B cell (primary cell): ENCODE measurements around the gene WDR73. TPM values are rescaled to one million over a fixed set of nuclear protein-coding genes. Genes with fewer than 3 reads are reported as not detected.

Experiments used
- ATAC-seq: fragments of 200-7000 bp; cut with Tn5 transposase; one replicate; pipeline ENCODE4 v1.10.0; 2021; ENCODE audit warnings: low read depth, mild to moderate bottlenecking, moderate number of reproducible peaks, moderate library complexity
- CTCF ChIA-PET: fragments of 350-600 bp; sonication (Branson Sonifier 250); formaldehyde crosslinking; loops from one replicate; lab custom pipeline; 2021; ENCODE audit warnings: antibody characterized with exemption, inconsistent platforms; lab: Charles Lee
- POLR2A ChIA-PET: fragments of 350-600 bp; sonication (Branson Sonifier 250); formaldehyde crosslinking; loops from one replicate; lab custom pipeline; 2021; ENCODE audit warnings: antibody characterized with exemption; lab: Charles Lee
- DNase-seq: peaks from one replicate; pipeline ENCODE4 v3.0.0; 2013
- H2AFZ ChIP-seq: 2 replicates; pipeline ENCODE4 v1.6.1; 2012; ENCODE audit warnings: mild to moderate bottlenecking, low read depth, low read length; ENCODE audit not compliant: insufficient read depth, poor library complexity, severe bottlenecking
- H3K27ac ChIP-seq, 2 donors: 1 replicate in 1 of 2; 2 replicates in 1 of 2; pipeline ENCODE4 v1.5.1; 2012 to 2013; ENCODE audit warnings: low read length in 2 of 2, mild to moderate bottlenecking in 2 of 2, moderate library complexity in 1 of 2
- H3K27me3 ChIP-seq, 4 experiments: fragments of 200-600 bp in 1 of 4; sonication (generic) in 1 of 4; replicated peaks in 1 of 4; 1 replicate in 2 of 4; 2 replicates in 2 of 4; pipeline versions ENCODE4 v1.6.1 to v1.7.0; 2013 to 2016; ENCODE audit warnings: low read length in 3 of 4, mild to moderate bottlenecking in 2 of 4, mixed read lengths in 1 of 4, moderate library complexity in 1 of 4; ENCODE audit not compliant: insufficient read depth in 4 of 4, control insufficient read depth in 3 of 4; ENCODE audit errors: control extremely low read depth in 1 of 4
- H3K36me3 ChIP-seq, 2 experiments: replicated peaks in 1 of 2; 1 replicate in 1 of 2; 2 replicates in 1 of 2; pipeline versions ENCODE4 v1.6.1 to v1.7.1; 2013; ENCODE audit warnings: low read length in 1 of 2; ENCODE audit not compliant: insufficient read depth in 2 of 2, control insufficient read depth in 1 of 2; ENCODE audit errors: control extremely low read depth in 1 of 2, extremely low read depth in 1 of 2
- H3K4me1 ChIP-seq, 2 donors: fragments of 200-600 bp in 1 of 2; sonication (generic) in 1 of 2; 1 replicate in 1 of 2; 2 replicates in 1 of 2; pipeline versions ENCODE4 v1.5.1 to v1.6.1; 2013 to 2017; ENCODE audit warnings: low read length in 2 of 2; ENCODE audit not compliant: control insufficient read depth in 2 of 2, insufficient read depth in 2 of 2
- H3K4me2 ChIP-seq: replicated peaks from 2 replicates; pipeline ENCODE3; 2012; ENCODE audit warnings: mild to moderate bottlenecking, low read depth, low read length; ENCODE audit not compliant: poor library complexity, severe bottlenecking
- H3K4me3 ChIP-seq, 5 experiments: fragments of 200-600 bp in 1 of 5; sonication (generic) in 1 of 5; 1 replicate in 3 of 5; 2 replicates in 2 of 5; pipeline versions ENCODE4 v1.5.1 to v1.7.0; 2011 to 2016; ENCODE audit warnings: low read length in 4 of 5, mild to moderate bottlenecking in 4 of 5, low read depth in 2 of 5, control low read depth in 1 of 5, moderate library complexity in 1 of 5; ENCODE audit not compliant: insufficient read depth in 1 of 5; ENCODE audit errors: control extremely low read depth in 1 of 5, extremely low read depth in 1 of 5
- H3K79me2 ChIP-seq: fragments of 200-600 bp; sonication (generic); one replicate; pipeline ENCODE4 v1.6.0; 2016; ENCODE audit warnings: low read length; ENCODE audit not compliant: control insufficient read depth, insufficient read depth
- H3K9ac ChIP-seq: fragments of 200-600 bp; sonication (generic); 2 replicates; pipeline ENCODE4 v1.6.1; 2017; ENCODE audit warnings: mild to moderate bottlenecking, low read length, moderate library complexity
- H3K9me3 ChIP-seq, 3 donors: one replicate each; pipeline versions ENCODE4 v1.6.1 to v1.7.1; 2013; ENCODE audit warnings: low read length in 2 of 3; ENCODE audit not compliant: control insufficient read depth in 2 of 3, insufficient read depth in 1 of 3; ENCODE audit errors: control extremely low read depth in 1 of 3
- H4K20me1 ChIP-seq: 2 replicates; pipeline ENCODE4 v1.6.0; 2012; ENCODE audit warnings: mild to moderate bottlenecking, low read length; ENCODE audit not compliant: insufficient read depth, control insufficient read depth, poor library complexity, severe bottlenecking
- H3K27ac Mint-ChIP-seq: one replicate; pipeline ENCODE4 v1.8.0; 2021; ENCODE audit warnings: mixed read lengths
- H3K27me3 Mint-ChIP-seq: one replicate; pipeline ENCODE4 v1.8.0; 2021; ENCODE audit warnings: mixed read lengths
- H3K4me1 Mint-ChIP-seq: one replicate; pipeline ENCODE4 v1.8.0; 2021; ENCODE audit warnings: mixed read lengths
- H3K4me3 Mint-ChIP-seq: one replicate; pipeline ENCODE4 v1.8.0; 2021; ENCODE audit warnings: mixed read lengths
- H3K9me3 Mint-ChIP-seq: one replicate; pipeline ENCODE4 v1.8.0; 2022; ENCODE audit warnings: mixed read lengths; ENCODE audit not compliant: insufficient read depth
- CTCF ChIP-seq: fragments of 200-600 bp; IDR thresholded peaks from one replicate; pipeline ENCODE4 v1.8.0; 2022; ENCODE audit warnings: antibody characterized with exemption, mild to moderate bottlenecking
- EZH2 ChIP-seq: IDR thresholded peaks from 2 replicates; pipeline ENCODE4 v1.6.1; 2012; ENCODE audit warnings: borderline replicate concordance, low read depth, mild to moderate bottlenecking, moderate library complexity, low read length; ENCODE audit not compliant: insufficient read depth, poor library complexity, severe bottlenecking
- WGBS: methylation state at CpG from one replicate; pipeline ENCODE4 v1.1.5; 2013; ENCODE audit warnings: missing lambda C conversion rate; ENCODE audit not compliant: insufficient coverage; 5-methylcytosine and 5-hydroxymethylcytosine counted together
- intact Hi-C: fragments of 100-400 bp; cut with micrococcal nuclease; formaldehyde crosslinking; loops from one replicate; pipeline ENCODE4 v1.10.0; 2022
- polyA plus RNA-seq: library from polyadenylated mRNA; depleted of rRNA; stranded (reverse); fragments of >200 nt; gene quantifications from 2 replicates; pipeline ENCODE4 v1.2.3, GENCODE V29; 2012
- total RNA-seq, 2 donors: library from RNA; stranded (reverse); fragments of 120-200 nt in 1 of 2; gene quantifications; 1 replicate in 1 of 2; 2 replicates in 1 of 2; pipeline versions ENCODE4 v1.2.3 to v1.2.4, GENCODE V29; 2013 to 2022

Gene WDR73
- total and polyA plus RNA-seq, 2 donors (not counting 1 experiment from before 2014, with no cell fraction given), result 21.0 to 43.4 TPM

GRCh38 chr15:84649706-84650105 is 4.4 kb downstream of the WDR73 start:
- Mint-ChIP-seq H3K9me3 (no peaks in the 10 kb centered on the region), H3K4me1 (peaks cover 16% of the 10 kb centered on the region), H3K27ac (no peak overlapping the region), H3K27me3 (no peaks in the 10 kb centered on the region), H3K4me3 (no peak overlapping the region)
- no peak for DNase-seq
- H3K9ac ChIP-seq, result no peak overlapping the region
- ChIA-PET CTCF (interaction anchor here (1.1 to 1.2 kb wide), 2 partner anchors 69 to 79 kb away, joined by 3 read pairs; no protein-coding TSS in a partner anchor), POLR2A (interaction anchor here (1.0 kb wide), 1 partner anchor 24 kb away, joined by 3 read pairs; no protein-coding TSS in a partner anchor)
- H4K20me1 ChIP-seq, result peaks cover 5% of the 10 kb centered on the region
- H3K4me3 ChIP-seq, result no peak overlapping the region
- H2AFZ ChIP-seq, result no peak overlapping the region
- peaks cover 2 to 58% of the 10 kb centered on the region in 2 experiments for H3K36me3 ChIP-seq
- H3K9me3 ChIP-seq, result no peaks in the 10 kb centered on the region
- H3K27ac ChIP-seq, result no peak overlapping the region
- WGBS, result 100% methylated on average over 1 of the region's 2 CpGs
- H3K27me3 ChIP-seq, result no peaks in the 10 kb centered on the region
- intact Hi-C loops, result no loop called here
- peaks cover 7 to 14% of the 10 kb centered on the region in 2 donors for H3K4me1 ChIP-seq
- H3K79me2 ChIP-seq, result peaks cover 20% of the 10 kb centered on the region
- no peak for ATAC-seq
- TF ChIP-seq EZH2 (no peak), CTCF (no peak)
- H3K4me2 ChIP-seq, result no peak overlapping the region

DNA sequence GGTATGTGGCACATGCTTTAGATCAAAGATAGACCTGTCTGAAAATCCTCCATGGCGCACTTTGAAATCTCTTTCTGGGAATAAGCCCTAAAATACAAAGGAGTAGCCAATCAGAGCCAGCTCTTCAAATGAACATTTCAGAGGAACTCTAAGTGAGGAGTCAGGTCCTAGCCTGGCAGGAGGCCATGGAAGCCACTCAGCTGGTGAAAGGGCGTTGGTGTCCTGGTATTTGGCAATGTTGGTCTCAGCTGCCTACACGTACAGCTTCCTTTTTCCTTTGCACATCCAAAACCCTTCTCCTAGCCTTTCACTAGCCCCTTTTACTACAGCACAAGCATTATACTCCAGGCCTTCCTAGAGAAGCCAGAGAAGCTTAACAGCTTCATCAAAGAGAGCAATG is 5.5 kb downstream of the WDR73 start:
- no peaks in the 10 kb centered on the region for H3K27me3 Mint-ChIP-seq
- Histone ChIP-seq H3K4me2 (no peak overlapping the region), H3K9ac (no peak overlapping the region), H3K4me3 (no peak overlapping the region), H3K9me3 (no peaks in the 10 kb centered on the region), H3K79me2 (peaks cover 14% of the 10 kb centered on the region), H4K20me1 (peaks cover 5% of the 10 kb centered on the region), H3K27ac (no peak overlapping the region), H3K27me3 (no peaks in the 10 kb centered on the region), H3K4me1 (peaks cover 5 to 10% of the 10 kb centered on the region in 2 donors), H2AFZ (no peak overlapping the region), H3K36me3 (peaks cover 2 to 65% of the 10 kb centered on the region in 2 experiments)
- no peak overlapping the region for H3K4me3 Mint-ChIP-seq
- intact Hi-C loops, result no loop called here
- WGBS, result 92% methylated on average over 3 of the region's 3 CpGs
- ATAC-seq (no peak), DNase-seq (no peak)
- H3K27ac Mint-ChIP-seq, result peak overlapping the region; percentile 21
- peaks cover 12% of the 10 kb centered on the region for H3K4me1 Mint-ChIP-seq
- POLR2A ChIA-PET, result no interaction called here
- CTCF ChIA-PET, result interaction anchor here (1.1 kb wide), 1 partner anchor 78 kb away, joined by 3 read pairs; no protein-coding TSS in a partner anchor
- H3K9me3 Mint-ChIP-seq, result no peaks in the 10 kb centered on the region
- TF ChIP-seq CTCF, result no peak
- TF ChIP-seq EZH2, result no peak
